HUES48 (cell line): ENCODE results near the gene BCDIN3D.
"Not testable (repeated sequence)": the region's sequence is repeated elsewhere in the genome, so short reads cannot be mapped to it uniquely, and the experiment has no call there.

Experiments used
- H3K27ac ChIP-seq: one replicate; pipeline ENCODE4 v1.7.0; 2013; ENCODE audit warnings: low read depth, low read length, inconsistent platforms
- H3K27me3 ChIP-seq: 2 replicates; pipeline ENCODE4 v1.6.1; 2013; ENCODE audit warnings: mild to moderate bottlenecking, low read length; ENCODE audit not compliant: control insufficient read depth, insufficient read depth
- H3K36me3 ChIP-seq: 2 replicates; pipeline ENCODE4 v1.6.1; 2013; ENCODE audit warnings: low read length; ENCODE audit not compliant: control insufficient read depth, insufficient read depth
- H3K4me1 ChIP-seq: 2 replicates; pipeline ENCODE4 v1.6.1; 2013; ENCODE audit warnings: mild to moderate bottlenecking, low read length; ENCODE audit not compliant: control insufficient read depth, insufficient read depth
- H3K4me3 ChIP-seq: 2 replicates; pipeline ENCODE4 v1.5.1; 2013; ENCODE audit warnings: mild to moderate bottlenecking, low read depth, low read length
- H3K9ac ChIP-seq: 2 replicates; pipeline ENCODE4 v1.6.1; 2013; ENCODE audit warnings: mild to moderate bottlenecking, low read depth, low read length, moderate library complexity
- H3K9me3 ChIP-seq: 2 replicates; pipeline ENCODE4 v1.6.1; 2013; ENCODE audit warnings: low read length; ENCODE audit not compliant: control insufficient read depth, insufficient read depth

BCDIN3D gene

DNA sequence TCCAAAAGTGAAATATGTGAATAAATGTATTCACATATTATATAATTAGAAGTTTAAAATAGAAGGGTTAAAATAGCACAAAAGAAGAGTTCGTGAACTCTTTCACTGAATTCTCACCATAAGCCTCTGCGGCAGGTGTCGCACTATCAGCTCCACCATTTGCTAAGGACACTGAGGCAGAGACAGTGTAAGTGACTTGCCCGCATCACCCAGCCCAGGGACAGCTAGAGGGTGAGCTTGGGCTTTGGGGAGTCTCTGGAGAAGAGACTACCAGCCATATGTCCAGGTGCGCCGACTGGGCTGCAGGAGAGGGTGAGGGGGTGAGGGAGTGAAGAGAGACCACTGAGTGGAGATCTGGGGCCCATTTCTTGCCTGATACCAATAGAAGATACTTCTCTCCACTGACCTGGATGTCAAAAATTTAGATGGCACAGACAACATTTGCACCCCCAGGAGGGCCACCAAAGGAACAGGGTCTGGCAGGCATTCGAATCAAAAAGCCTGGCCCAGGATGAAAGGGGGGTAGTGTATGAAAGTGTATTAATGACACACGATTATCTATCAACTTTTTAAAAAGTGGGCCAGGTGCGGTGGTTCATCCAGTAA lies 32.3 kb upstream of the BCDIN3D start:
- Histone ChIP-seq H3K9ac (no peak overlapping the region), H3K9me3 (peaks cover 5% of the 10 kb centered on the region; the same call in 1 of the 2 replicates), H3K27me3 (no peaks in the 10 kb centered on the region), H3K27ac (no peak overlapping the region), H3K4me1 (no peaks in the 10 kb centered on the region), H3K4me3 (no peak overlapping the region), H3K36me3 (no peaks in the 10 kb centered on the region)

DNA sequence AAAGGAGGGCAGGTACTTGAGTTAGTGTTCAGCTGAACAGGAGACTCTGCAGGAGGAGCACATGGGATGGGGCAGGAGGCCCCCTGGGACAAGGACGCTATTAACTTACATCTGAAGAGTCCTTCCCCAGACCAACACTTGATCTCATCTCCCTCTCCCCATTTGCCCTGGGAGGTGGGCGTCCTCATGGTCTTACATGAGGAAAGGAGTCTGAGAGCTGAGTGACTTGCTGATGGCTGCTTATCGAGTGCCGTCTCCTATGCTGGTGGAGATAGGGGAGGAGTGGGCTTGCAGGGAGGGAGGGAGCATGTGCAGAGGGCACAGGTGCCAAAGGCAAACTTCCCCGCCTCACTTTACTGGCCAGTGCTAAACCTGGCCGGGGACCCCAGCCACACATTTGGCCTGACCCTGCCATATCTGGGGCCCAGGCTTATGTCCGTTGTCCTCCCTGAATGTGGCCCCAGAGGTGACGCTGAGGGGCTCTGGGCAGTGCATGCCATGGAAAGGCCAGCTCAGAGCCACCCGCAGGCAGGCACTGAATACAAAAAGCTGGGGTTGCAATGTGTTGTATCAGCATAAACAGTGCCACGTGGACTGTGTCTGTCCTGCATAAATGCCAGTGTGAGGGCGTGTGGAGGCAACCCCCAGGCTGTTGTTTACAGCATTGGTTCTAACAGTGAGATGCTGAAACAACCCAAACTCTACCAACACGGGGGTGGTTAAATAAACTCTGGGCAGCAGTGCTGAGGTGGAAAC lies 31.4 kb upstream of the BCDIN3D start:
- no peak overlapping the region for H3K27ac ChIP-seq
- H3K36me3 ChIP-seq: no peaks in the 10 kb centered on the region
- no peaks in the 10 kb centered on the region for H3K27me3 ChIP-seq
- no peak overlapping the region for H3K4me3 ChIP-seq
- no peaks in the 10 kb centered on the region for H3K4me1 ChIP-seq
- no peak overlapping the region for H3K9ac ChIP-seq
- H3K9me3 ChIP-seq: peaks cover 5% of the 10 kb centered on the region; the same call in 1 of the 2 replicates

DNA sequence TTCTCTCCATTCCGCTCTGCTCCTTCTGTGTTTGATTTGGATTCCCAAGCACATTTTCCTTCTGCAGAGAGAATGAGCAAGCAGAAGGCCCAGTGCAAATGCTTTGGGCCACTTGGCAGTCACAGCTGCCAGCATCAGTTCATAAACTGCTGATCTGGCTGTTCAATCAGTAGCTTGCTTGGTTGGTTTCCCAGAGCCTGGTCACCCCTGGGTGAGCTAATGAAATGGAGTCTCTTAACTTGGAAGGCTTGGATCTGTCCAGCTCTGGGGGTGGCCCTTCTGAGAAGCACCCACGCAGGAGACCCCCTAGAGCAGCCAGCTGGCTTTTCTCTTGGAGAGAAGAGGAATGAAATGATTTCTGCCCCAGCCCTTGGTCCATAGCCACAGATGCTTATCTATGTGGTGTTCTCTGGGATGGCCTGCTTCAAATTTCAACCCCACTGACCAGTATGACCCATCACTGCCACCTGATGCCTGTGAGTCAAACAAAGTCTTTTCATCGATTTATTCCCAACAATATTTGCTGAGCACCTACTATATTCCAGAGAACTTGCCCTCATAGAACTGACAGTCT lies 30.5 kb upstream of the BCDIN3D start:
- Histone ChIP-seq H3K36me3 (no peaks in the 10 kb centered on the region), H3K4me3 (no peak overlapping the region), H3K9me3 (peaks cover 4% of the 10 kb centered on the region; the same call in 1 of the 2 replicates), H3K27me3 (no peaks in the 10 kb centered on the region), H3K27ac (no peak overlapping the region), H3K9ac (no peak overlapping the region), H3K4me1 (no peaks in the 10 kb centered on the region)

DNA sequence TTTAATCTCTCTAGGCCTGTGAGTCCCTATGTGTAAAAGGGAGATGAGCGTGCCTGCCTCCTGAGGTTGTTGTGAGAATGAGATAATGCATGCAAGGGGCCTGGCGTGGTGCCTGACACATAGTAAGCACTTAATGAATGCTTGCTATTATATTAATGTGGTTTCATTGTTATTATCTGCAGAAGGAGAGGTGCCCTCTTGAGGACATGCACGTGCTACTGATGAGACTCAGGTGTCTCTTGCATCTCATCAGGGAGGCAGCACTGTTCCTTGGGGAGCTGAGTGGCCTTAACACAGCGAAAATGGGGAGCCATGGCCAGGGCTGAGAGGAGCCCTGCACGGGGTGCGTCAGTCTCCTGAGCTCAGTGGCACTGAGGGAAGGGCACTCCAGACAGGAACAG lies 29.9 kb upstream of the BCDIN3D start:
- H3K9me3 ChIP-seq: no peaks in the 10 kb centered on the region
- H3K4me1 ChIP-seq: no peaks in the 10 kb centered on the region
- no peak overlapping the region for H3K27ac ChIP-seq
- no peaks in the 10 kb centered on the region for H3K27me3 ChIP-seq
- no peak overlapping the region for H3K9ac ChIP-seq
- no peak overlapping the region for H3K4me3 ChIP-seq
- H3K36me3 ChIP-seq: no peaks in the 10 kb centered on the region

DNA sequence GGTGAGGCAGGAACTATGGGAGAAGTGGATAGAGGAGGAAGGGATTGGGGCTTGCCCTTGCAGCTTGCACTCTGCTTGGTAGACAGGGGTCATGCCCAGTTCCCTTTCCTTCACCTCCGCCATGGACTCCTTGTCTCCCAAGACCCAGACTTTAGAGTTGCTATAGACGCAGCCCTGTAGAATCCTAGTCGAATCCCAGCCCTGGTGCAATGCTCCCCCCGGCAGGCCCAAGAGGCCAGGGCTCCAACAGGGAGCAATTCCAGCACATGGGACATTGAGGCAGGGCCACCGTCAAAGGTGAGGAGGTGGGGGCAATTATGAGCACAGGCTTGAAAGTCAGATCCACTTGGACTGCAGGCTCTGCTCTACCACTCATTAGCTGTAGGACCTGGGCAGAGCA lies 29.5 kb upstream of the BCDIN3D start:
- H3K9ac ChIP-seq: no peak overlapping the region
- H3K4me1 ChIP-seq: peaks cover under 1% of the 10 kb centered on the region; the same call in 1 of the 2 replicates
- H3K9me3 ChIP-seq: no peaks in the 10 kb centered on the region
- H3K4me3 ChIP-seq: no peak overlapping the region
- H3K27me3 ChIP-seq: no peaks in the 10 kb centered on the region
- no peaks in the 10 kb centered on the region for H3K36me3 ChIP-seq
- H3K27ac ChIP-seq: no peak overlapping the region

DNA sequence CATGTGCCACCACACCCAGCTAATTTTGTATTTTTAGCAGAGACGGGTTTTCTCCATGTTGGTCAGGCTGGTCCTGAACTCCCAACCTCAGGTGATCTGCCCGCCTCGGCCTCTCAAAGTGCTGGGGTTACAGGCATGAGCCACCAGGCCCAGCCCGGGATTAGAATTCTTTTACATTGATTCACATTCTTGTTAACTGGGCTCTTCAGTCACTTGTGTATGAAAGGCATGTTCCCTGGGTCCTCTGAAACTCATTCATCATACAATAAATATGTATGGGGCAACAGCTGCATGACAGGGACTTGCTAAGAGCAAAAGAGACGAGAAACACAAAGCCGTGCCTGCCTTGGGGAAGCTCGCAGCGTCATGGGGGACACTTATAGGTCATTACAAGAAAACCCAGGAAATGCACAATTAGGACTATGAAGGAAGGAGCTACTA lies 28.9 kb upstream of the BCDIN3D start:
- H3K36me3 ChIP-seq, H3K4me1 ChIP-seq, H3K9ac ChIP-seq, H3K9me3 ChIP-seq, H3K27ac ChIP-seq, H3K4me3 ChIP-seq, H3K27me3 ChIP-seq: not testable (repeated sequence)

DNA sequence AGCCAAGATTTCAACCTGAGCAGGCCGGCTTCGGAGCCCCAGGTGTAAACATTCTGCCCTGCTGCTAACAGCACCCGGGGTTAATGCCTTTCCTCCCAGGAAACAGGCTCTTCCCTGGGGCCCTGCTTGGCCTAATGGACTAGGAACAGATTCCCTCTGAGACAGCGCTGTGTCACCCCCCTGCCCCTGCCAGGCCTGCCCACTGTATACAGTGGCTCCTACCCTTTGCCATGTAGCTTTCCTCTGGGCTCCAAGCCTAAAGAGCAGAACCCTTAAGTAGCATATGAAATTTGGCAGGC lies 28.3 kb upstream of the BCDIN3D start:
- peaks cover 3% of the 10 kb centered on the region; the same call in 1 of the 2 replicates for H3K4me1 ChIP-seq
- no peak overlapping the region for H3K9ac ChIP-seq

DNA sequence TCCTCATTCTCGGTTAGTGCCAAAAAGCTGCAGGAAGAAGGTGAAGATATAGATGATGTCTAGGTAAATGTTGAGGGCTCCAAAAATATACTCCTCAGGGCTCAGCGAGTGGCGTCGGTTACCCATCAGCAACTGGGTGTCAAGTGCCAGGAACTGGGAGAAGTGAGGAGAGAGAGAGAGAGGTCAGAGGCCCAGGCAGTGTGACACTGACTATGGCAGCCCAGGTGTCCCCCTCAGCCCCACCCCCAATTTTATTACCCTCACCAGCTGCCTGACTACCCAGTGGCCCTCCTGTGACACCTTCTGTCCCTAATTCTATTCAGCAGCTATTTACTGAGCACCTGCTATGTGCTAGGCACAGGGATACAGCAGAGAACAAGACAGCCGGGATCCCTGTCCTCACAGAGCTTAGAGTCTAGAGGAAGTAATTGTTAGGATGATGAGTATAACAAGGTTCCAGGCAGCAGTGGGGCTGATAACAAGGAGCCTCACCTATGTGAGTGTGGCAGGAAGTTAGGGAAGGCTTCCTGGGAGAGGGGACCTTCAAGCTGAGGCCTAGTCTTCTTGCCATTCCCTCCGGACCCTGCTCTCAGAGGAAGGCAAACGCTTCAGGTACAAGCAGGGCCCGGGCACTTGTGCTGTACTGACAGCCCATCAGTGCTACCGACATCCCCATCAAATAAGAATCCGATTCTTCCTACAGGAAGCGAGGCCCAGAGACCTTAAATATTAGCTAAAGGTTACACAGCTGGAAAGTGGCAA lies 27.8 kb upstream of the BCDIN3D start:
- Histone ChIP-seq H3K27ac (no peak overlapping the region), H3K4me1 (peaks cover 3% of the 10 kb centered on the region; the same call in 1 of the 2 replicates), H3K27me3 (no peaks in the 10 kb centered on the region), H3K9me3 (no peaks in the 10 kb centered on the region), H3K9ac (no peak overlapping the region), H3K36me3 (no peaks in the 10 kb centered on the region), H3K4me3 (no peak overlapping the region)

More for the DNA sequence above, 28.3 kb upstream of the BCDIN3D start:
- Histone ChIP-seq H3K27ac (no peak overlapping the region), H3K4me3 (no peak overlapping the region), H3K36me3 (no peaks in the 10 kb centered on the region), H3K9me3 (no peaks in the 10 kb centered on the region), H3K27me3 (no peaks in the 10 kb centered on the region)

DNA sequence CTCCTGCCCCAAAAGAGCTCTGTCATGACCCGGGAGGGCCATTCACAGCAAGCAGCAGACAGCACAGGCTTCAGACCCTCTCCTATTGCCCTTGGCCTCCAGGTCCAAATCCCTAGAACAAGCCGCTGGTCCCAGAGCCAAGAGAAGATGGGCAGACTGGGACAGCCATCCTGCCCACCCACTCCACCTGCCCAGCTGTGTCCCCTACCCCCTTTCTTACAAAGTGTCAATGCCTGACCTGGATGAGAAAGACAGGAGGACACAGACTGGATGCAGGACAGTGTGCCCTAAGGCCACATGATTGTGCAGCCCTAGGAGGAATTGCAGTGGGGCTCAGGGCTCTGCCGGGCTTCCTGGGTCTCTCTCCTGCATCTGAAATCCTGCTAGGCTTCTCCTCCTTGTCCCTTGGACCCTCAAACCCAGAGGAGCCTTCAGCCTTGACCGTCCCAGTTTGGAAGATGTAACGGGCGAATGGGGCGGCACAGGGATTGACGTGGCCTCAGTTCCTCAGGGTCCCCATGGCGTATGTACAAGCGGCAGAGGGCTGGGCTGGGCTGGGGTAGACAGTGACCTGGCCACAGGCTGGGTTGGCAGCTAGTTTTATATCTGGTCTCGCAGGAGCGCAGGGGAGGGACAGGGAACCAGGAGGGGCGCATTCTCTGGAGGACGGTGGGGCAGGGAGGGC lies 27.1 kb upstream of the BCDIN3D start:
- no peak overlapping the region for H3K27ac ChIP-seq
- H3K9ac ChIP-seq: no peak overlapping the region; the same call in 1 of the 2 replicates
- peaks cover 3% of the 10 kb centered on the region; the same call in 1 of the 2 replicates for H3K4me1 ChIP-seq
- no peaks in the 10 kb centered on the region for H3K9me3 ChIP-seq
- no peaks in the 10 kb centered on the region for H3K27me3 ChIP-seq
- H3K36me3 ChIP-seq: no peaks in the 10 kb centered on the region
- H3K4me3 ChIP-seq: no peak overlapping the region

DNA sequence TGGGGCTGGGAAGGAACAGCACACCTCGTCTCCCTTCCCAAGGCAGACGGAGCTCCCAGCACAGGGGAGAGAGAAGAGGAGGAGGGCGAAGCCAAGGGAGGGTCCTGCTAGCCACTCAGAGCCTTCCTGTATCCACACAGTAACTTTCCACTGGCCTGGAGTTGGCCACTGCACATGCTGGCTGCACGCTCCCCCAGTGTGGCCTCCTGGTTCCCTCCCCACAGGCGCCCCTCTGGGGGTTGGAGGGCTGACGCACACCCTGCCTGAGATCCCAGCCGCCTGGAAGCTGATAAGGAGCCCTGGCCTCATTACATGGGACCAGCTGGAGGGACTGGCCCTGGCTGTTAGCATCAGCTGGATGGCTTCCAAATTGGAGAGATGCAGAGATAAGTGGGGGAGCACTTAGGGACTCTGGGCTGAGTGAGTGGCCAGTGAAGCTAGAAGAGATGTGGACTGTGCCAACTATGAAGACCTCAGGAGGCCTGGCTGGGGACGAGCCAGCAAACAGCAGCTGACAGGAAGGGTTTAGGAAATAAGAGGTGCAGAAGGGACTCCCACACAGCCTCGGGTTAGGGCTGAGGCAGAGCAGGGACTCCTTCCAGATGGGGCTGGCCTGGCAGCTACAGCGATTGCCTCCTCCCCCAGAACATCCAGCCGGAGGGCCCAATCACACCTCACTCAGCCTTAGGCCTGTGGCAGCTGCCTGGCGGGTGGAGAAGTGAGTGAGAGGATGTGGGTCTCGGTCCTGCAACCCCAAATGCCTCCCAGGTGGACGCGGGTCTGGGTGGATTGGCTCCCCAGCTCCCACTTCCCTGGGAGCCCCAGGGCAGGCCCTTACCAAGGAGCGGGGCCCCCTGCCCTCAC lies 26.3 kb upstream of the BCDIN3D start:
- Histone ChIP-seq H3K9ac (no peak overlapping the region; the same call in 1 of the 2 replicates), H3K27ac (no peak overlapping the region), H3K4me3 (no peak overlapping the region), H3K4me1 (peaks cover 3% of the 10 kb centered on the region; the same call in 1 of the 2 replicates), H3K9me3 (no peaks in the 10 kb centered on the region), H3K27me3 (no peaks in the 10 kb centered on the region), H3K36me3 (no peaks in the 10 kb centered on the region)
